Colonic mucosa (tissue), 4 donors: Measurements from ENCODE around the gene HSPA12A. TPM values are rescaled to one million over a fixed set of nuclear protein-coding genes. Genes with fewer than 3 reads are reported as not detected.

Experiments used
- DNase-seq: peaks from one replicate; pipeline ENCODE4 v3.0.0-alpha.2; 2020
- H3K27ac ChIP-seq: fragments of 200-600 bp; one replicate; pipeline ENCODE4 v1.8.0; 2021
- H3K27me3 ChIP-seq: fragments of 200-600 bp; one replicate; pipeline ENCODE4 v1.8.0; 2021
- H3K36me3 ChIP-seq: fragments of 200-600 bp; one replicate; pipeline ENCODE4 v1.8.0; 2021
- H3K4me1 ChIP-seq: fragments of 200-600 bp; one replicate; pipeline ENCODE4 v1.8.0; 2021; ENCODE audit warnings: mild to moderate bottlenecking
- H3K4me3 ChIP-seq: fragments of 200-600 bp; one replicate; pipeline ENCODE4 v1.8.0; 2021
- H3K9ac ChIP-seq, 2 donors: one replicate each; pipeline ENCODE4 v1.7.0; 2013; ENCODE audit warnings: control low read depth in 2 of 2, low read depth in 2 of 2, low read length in 2 of 2
- H3K9me3 ChIP-seq: fragments of 200-600 bp; one replicate; pipeline ENCODE4 v1.8.0; 2021
- CTCF ChIP-seq: fragments of 200-600 bp; IDR thresholded peaks from one replicate; pipeline ENCODE4 v1.8.0; 2022; ENCODE audit warnings: antibody characterized with exemption, mild to moderate bottlenecking
- intact Hi-C: fragments of 100-400 bp; cut with DNase I; formaldehyde crosslinking; loops from one replicate; pipeline ENCODE4 v1.14.1; 2022
- total RNA-seq, 2 donors: library from RNA; stranded (reverse); fragmentation: NEBNext Ultra II Directional in 1 of 2; extraction: Animal tissue kit (Norgen Biotek cat#: 25700) in 1 of 2; gene quantifications; one replicate each; pipeline ENCODE4 v1.2.1, GENCODE V29; 2021
- donor health status: healthy.
- donor health status: DM: no; HTN: no; CAD: no.
- donor health status: DM: no; HTN: no; CAD: no.

The HSPA12A gene
- total RNA-seq, 2 donors from 2014 or later, result 6.2 to 7.0 TPM

GRCh38 chr10:116689744-116690143 lies 52.6 kb downstream of the HSPA12A start:
- no peak for DNase-seq
- H3K36me3 ChIP-seq, result no peaks in the 10 kb centered on the region
- intact Hi-C loops, result no loop called here
- no peaks in the 10 kb centered on the region for H3K9me3 ChIP-seq
- H3K9ac ChIP-seq, result no peak overlapping the region
- H3K27ac ChIP-seq, result no peak overlapping the region
- H3K4me3 ChIP-seq, result no peak overlapping the region
- no peaks in the 10 kb centered on the region for H3K4me1 ChIP-seq
- no peaks in the 10 kb centered on the region for H3K27me3 ChIP-seq
- TF ChIP-seq CTCF, result no peak

GRCh38 chr10:116688741-116689495 lies 53.4 kb downstream of the HSPA12A start:
- no peak overlapping the region for H3K27ac ChIP-seq
- intact Hi-C loops, result no loop called here

DNA sequence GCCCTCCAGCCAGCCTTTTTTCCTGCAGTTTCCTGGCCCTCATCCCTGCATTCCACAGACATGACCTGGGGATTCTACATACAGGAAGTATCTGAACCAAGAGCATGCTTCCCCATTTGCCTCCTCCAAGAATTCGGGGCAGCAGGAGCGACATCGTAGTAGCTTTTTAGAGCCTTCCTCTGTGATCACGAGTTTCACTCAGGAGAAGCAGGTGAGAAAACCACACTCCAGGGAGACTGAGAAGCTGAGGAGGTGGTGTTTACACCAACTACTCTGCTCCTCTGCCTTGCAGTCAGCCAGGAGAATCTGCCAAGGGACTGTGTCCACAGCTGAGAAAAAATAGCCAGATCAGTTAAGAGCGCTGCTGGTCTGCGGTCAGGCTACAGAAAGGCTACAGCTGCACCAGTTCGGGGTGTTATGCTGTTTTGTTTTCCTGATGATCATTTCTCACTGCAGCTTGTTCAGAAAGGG lies 54.1 kb downstream of the HSPA12A start:
- H3K27me3 ChIP-seq, result no peaks in the 10 kb centered on the region
- no peaks in the 10 kb centered on the region for H3K9me3 ChIP-seq
- H3K4me3 ChIP-seq, result no peak overlapping the region
- no peaks in the 10 kb centered on the region for H3K4me1 ChIP-seq
- no peaks in the 10 kb centered on the region for H3K36me3 ChIP-seq
- no peak for TF ChIP-seq CTCF
- intact Hi-C loops, result no loop called here
- DNase-seq, result no peak
- H3K27ac ChIP-seq, result no peak overlapping the region
- H3K9ac ChIP-seq, result no peak overlapping the region

More at GRCh38 chr10:116688741-116689495, 53.4 kb downstream of the HSPA12A start:
- Histone ChIP-seq H3K27me3 (no peaks in the 10 kb centered on the region), H3K9me3 (no peaks in the 10 kb centered on the region), H3K36me3 (no peaks in the 10 kb centered on the region), H3K4me3 (no peak overlapping the region), H3K4me1 (no peaks in the 10 kb centered on the region), H3K9ac (no peak overlapping the region)
- no peak for TF ChIP-seq CTCF
- DNase-seq, result no peak

- intact Hi-C loops, result no loop called here
- no peaks in the 10 kb centered on the region for H3K4me1 ChIP-seq
- H3K27me3 ChIP-seq, result no peaks in the 10 kb centered on the region
Observed at GRCh38 chr10:116687633-116688032, 54.7 kb downstream of the HSPA12A start.

GRCh38 chr10:116686632-116687031 lies 55.7 kb downstream of the HSPA12A start:
- no peak for TF ChIP-seq CTCF
- H3K27ac ChIP-seq, result no peak overlapping the region
- no peaks in the 10 kb centered on the region for H3K36me3 ChIP-seq
- no peaks in the 10 kb centered on the region for H3K27me3 ChIP-seq
- H3K4me3 ChIP-seq, result no peak overlapping the region
- intact Hi-C loops, result no loop called here
- H3K9ac ChIP-seq, result no peak overlapping the region
- H3K4me1 ChIP-seq, result no peaks in the 10 kb centered on the region
- H3K9me3 ChIP-seq, result no peaks in the 10 kb centered on the region
- no peak for DNase-seq

More at GRCh38 chr10:116687633-116688032, 54.7 kb downstream of the HSPA12A start:
- no peaks in the 10 kb centered on the region for H3K9me3 ChIP-seq
- H3K36me3 ChIP-seq, result no peaks in the 10 kb centered on the region
- H3K4me3 ChIP-seq, result no peak overlapping the region
- DNase-seq, result no peak
- no peak overlapping the region for H3K9ac ChIP-seq
- TF ChIP-seq CTCF, result no peak
- no peak overlapping the region for H3K27ac ChIP-seq
